SU-DHL-6 (cell line): ENCODE data around the gene GSTO2.

ENCODE experiments used
- CTCF ChIP-seq: fragments of 200-600 bp; sonication (generic); IDR thresholded peaks from one replicate; pipeline ENCODE4 v1.5.1; 2017; ENCODE audit warnings: antibody characterized with exemption, mild to moderate bottlenecking, low read length, moderate library complexity; ENCODE audit not compliant: insufficient read depth, poor library complexity, severe bottlenecking
- EZH2phosphoT487 ChIP-seq: fragments of 200-600 bp; sonication (generic), shearing (Covaris generic); conservative IDR thresholded peaks from 2 replicates; pipeline ENCODE4 v1.6.1; 2018; ENCODE audit warnings: mild to moderate bottlenecking, antibody characterized with exemption, low read length, moderate library complexity, mixed read lengths

GRCh38 chr10:104293781-104294321 is 24.9 kb downstream of the GSTO2 start:
- TF ChIP-seq CTCF (no peak), EZH2phosphoT487 (no peak)
